Vagina (tissue), 2 donors: ENCODE data around the gene GABBR2. TPM values are rescaled to one million over a fixed set of nuclear protein-coding genes. Genes with fewer than 3 reads are reported as not detected.
"Not testable (repeated sequence)": the region's sequence is repeated elsewhere in the genome, so short reads cannot be mapped to it uniquely, and the experiment has no call there.

ENCODE experiments used
- DNase-seq, 2 donors: peaks; one replicate each; pipeline ENCODE4 v3.0.0-alpha.2; 2017; ENCODE audit errors: extremely low spot score in 2 of 2
- H3K27ac ChIP-seq: fragments of 200-600 bp; sonication (generic); one replicate; pipeline ENCODE4 v1.5.1; 2019
- H3K27me3 ChIP-seq: fragments of 200-600 bp; sonication (generic); one replicate; pipeline ENCODE4 v1.5.1; 2019
- H3K36me3 ChIP-seq, 2 donors: fragments of 200-600 bp; sonication (generic); one replicate each; pipeline ENCODE4 v1.5.1; 2017 to 2019
- H3K4me1 ChIP-seq: fragments of 200-600 bp; sonication (generic); one replicate; pipeline ENCODE4 v1.5.1; 2019
- H3K4me3 ChIP-seq, 2 donors: fragments of 200-600 bp; sonication (generic); 1 replicate in 1 of 2; 2 replicates in 1 of 2; pipeline ENCODE4 v1.5.1; 2016 to 2019
- H3K9me3 ChIP-seq: fragments of 200-600 bp; sonication (generic); one replicate; pipeline ENCODE4 v1.5.1; 2019
- POLR2A ChIP-seq, 2 donors: fragments of 450-650 bp; IDR thresholded peaks; one replicate each; pipeline ENCODE4 v1.6.1; 2017; ENCODE audit warnings: antibody characterized with exemption in 2 of 2, mild to moderate bottlenecking in 2 of 2, moderate library complexity in 2 of 2
- POLR2AphosphoS5 ChIP-seq, 2 donors: sonication (generic); formaldehyde crosslinking; IDR thresholded peaks; one replicate each; pipeline ENCODE4 v1.9.0; 2017; ENCODE audit warnings: antibody characterized with exemption in 2 of 2, mild to moderate bottlenecking in 2 of 2, low read depth in 1 of 2; ENCODE audit not compliant: insufficient read depth in 1 of 2
- intact Hi-C: fragments of 100-400 bp; cut with DNase I; formaldehyde crosslinking; loops from one replicate; pipeline ENCODE4 v1.15.1; 2023
- total RNA-seq: library from RNA; depleted of rRNA; stranded (reverse); fragments of >200 nt; gene quantifications from one replicate; pipeline ENCODE4 v1.2.3, GENCODE V29; 2016
- TF ChIP-seq, protein P1 (sequence below), 3 experiments: fragments of 450-650 bp in 2 of 3; fragments of 200-600 bp in 1 of 3; sonication (generic) in 1 of 3; IDR thresholded peaks; one replicate each; pipeline ENCODE4 v1.5.1; 2017 to 2019; ENCODE audit warnings: antibody characterized with exemption in 3 of 3, mild to moderate bottlenecking in 2 of 3, moderate library complexity in 2 of 3

Gene GABBR2
- total RNA-seq, 1 donor from 2014 or later: not detected

- H3K36me3 ChIP-seq: no peaks in the 10 kb centered on the region
- no peak overlapping the region for H3K27ac ChIP-seq
- DNase-seq: no peak
- no peaks in the 10 kb centered on the region for H3K9me3 ChIP-seq
- TF ChIP-seq, protein P1, sequence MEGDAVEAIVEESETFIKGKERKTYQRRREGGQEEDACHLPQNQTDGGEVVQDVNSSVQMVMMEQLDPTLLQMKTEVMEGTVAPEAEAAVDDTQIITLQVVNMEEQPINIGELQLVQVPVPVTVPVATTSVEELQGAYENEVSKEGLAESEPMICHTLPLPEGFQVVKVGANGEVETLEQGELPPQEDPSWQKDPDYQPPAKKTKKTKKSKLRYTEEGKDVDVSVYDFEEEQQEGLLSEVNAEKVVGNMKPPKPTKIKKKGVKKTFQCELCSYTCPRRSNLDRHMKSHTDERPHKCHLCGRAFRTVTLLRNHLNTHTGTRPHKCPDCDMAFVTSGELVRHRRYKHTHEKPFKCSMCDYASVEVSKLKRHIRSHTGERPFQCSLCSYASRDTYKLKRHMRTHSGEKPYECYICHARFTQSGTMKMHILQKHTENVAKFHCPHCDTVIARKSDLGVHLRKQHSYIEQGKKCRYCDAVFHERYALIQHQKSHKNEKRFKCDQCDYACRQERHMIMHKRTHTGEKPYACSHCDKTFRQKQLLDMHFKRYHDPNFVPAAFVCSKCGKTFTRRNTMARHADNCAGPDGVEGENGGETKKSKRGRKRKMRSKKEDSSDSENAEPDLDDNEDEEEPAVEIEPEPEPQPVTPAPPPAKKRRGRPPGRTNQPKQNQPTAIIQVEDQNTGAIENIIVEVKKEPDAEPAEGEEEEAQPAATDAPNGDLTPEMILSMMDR (IDR thresholded peaks at IDR 0.05): no peak
- TF ChIP-seq POLR2AphosphoS5 (IDR thresholded peaks at IDR 0.05; ENCODE audit: insufficient read depth in 1 of 2, low read depth in 1 of 2) (no peak), POLR2A (IDR thresholded peaks at IDR 0.05) (no peak)
- H3K4me1 ChIP-seq: no peaks in the 10 kb centered on the region
- H3K4me3 ChIP-seq: no peak overlapping the region
- no peaks in the 10 kb centered on the region for H3K27me3 ChIP-seq
- intact Hi-C loops: loop anchor here (10.0 kb wide), 1 partner anchor 62 kb away; no protein-coding TSS in a partner anchor
Observed at GRCh38 chr9:98276907-98277469, 431.7 kb downstream of the GABBR2 start.

GRCh38 chr9:98275159-98275558 is 433.6 kb downstream of the GABBR2 start:
- TF ChIP-seq POLR2A (IDR thresholded peaks at IDR 0.05) (no peak), POLR2AphosphoS5 (IDR thresholded peaks at IDR 0.05; ENCODE audit: insufficient read depth in 1 of 2, low read depth in 1 of 2) (no peak)
- TF ChIP-seq, protein P1 (IDR thresholded peaks at IDR 0.05): no peak
- no peak for DNase-seq
- intact Hi-C loops: loop anchor here (10.0 kb wide), 1 partner anchor 60 kb away; no protein-coding TSS in a partner anchor

DNA sequence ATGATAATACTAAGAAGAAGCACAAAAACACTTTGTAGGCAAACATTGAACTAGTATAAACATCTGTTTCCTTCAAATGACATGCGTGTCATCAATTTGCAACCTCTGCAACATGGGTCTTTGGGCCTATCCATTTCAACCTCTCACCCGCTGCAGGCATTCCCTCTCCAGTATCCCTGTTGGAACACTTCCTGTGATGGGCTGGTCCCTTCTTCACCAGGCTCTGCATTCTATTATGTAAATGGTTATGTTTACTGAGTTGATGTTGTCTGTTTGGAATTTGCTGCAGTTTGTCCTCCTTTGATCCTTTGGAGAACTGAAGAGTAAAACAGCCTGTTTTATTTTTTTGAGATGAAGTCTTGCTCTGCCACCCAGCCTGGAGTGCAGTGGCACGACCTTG is 436.7 kb downstream of the GABBR2 start:
- intact Hi-C loops: loop anchor here (10.0 kb wide), 1 partner anchor 57 kb away; no protein-coding TSS in a partner anchor
- H3K9me3 ChIP-seq: no peaks in the 10 kb centered on the region

More at GRCh38 chr9:98275159-98275558, 433.6 kb downstream of the GABBR2 start:
- no peak overlapping the region for H3K4me3 ChIP-seq
- no peaks in the 10 kb centered on the region for H3K36me3 ChIP-seq
- H3K4me1 ChIP-seq: no peaks in the 10 kb centered on the region
- no peaks in the 10 kb centered on the region for H3K9me3 ChIP-seq
- no peaks in the 10 kb centered on the region for H3K27me3 ChIP-seq
- no peak overlapping the region for H3K27ac ChIP-seq

DNA sequence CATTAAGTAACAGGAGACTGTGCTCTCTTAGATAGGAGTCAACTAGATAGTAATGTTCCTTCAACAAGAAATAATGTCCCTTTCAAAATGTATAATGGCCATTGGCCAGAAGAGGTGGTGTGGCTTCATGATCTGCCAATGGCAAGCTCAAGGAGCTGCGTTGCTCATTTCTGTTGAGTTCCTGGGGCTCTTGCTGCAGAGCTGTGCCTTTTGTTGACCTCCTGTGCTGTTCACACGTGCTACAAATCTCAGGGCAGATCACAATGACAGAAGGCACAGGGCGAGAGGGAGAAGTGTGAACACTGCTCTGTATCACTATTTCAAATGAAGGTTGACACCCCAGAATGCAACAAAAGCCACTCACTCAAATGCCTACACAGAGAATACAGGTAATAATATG is 437.3 kb downstream of the GABBR2 start:
- intact Hi-C loops: loop anchor here (10.0 kb wide), 1 partner anchor 57 kb away; no protein-coding TSS in a partner anchor
- Histone ChIP-seq H3K36me3 (no peaks in the 10 kb centered on the region), H3K9me3 (no peaks in the 10 kb centered on the region), H3K27ac (no peak overlapping the region), H3K27me3 (no peaks in the 10 kb centered on the region), H3K4me3 (no peak overlapping the region), H3K4me1 (no peaks in the 10 kb centered on the region)
- no peak for DNase-seq
- TF ChIP-seq POLR2A (IDR thresholded peaks at IDR 0.05): no peak

More for the DNA sequence above, 436.7 kb downstream of the GABBR2 start:
- Histone ChIP-seq H3K27me3 (no peaks in the 10 kb centered on the region), H3K36me3 (no peaks in the 10 kb centered on the region), H3K27ac (no peak overlapping the region), H3K4me1 (no peaks in the 10 kb centered on the region), H3K4me3 (no peak overlapping the region)
- no peak for TF ChIP-seq POLR2A (IDR thresholded peaks at IDR 0.05)
- TF ChIP-seq, protein P1 (IDR thresholded peaks at IDR 0.05): no peak
- TF ChIP-seq POLR2AphosphoS5 (IDR thresholded peaks at IDR 0.05; ENCODE audit: insufficient read depth in 1 of 2, low read depth in 1 of 2): no peak
- DNase-seq: no peak

GRCh38 chr9:98270284-98270683 is 438.5 kb downstream of the GABBR2 start:
- H3K9me3 ChIP-seq, H3K36me3 ChIP-seq, DNase-seq, H3K4me1 ChIP-seq, H3K4me3 ChIP-seq, H3K27ac ChIP-seq, H3K27me3 ChIP-seq: not testable (repeated sequence)
- intact Hi-C loops: loop anchor here (10.0 kb wide), 1 partner anchor 55 kb away; no protein-coding TSS in a partner anchor

DNA sequence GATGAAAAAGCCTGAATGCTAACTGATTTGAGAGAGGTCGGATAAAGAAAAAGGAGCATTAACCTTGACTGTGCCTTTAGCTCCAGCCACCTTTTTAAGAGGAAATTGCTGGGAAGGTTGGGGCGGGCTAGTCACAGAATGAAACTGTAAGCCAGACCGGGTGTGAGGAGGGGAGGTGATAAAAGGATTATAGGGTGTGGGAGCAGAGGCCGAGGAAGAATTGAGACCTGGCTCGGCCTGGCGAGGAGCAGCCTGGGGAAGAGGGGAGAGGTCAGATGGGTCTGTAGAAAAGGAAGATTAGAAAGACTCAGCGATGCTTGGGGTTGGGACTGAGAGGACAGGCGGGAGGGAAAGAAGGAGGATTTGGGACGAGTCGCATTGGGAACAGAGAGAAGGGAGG is 439.1 kb downstream of the GABBR2 start:
- not testable (repeated sequence) for H3K4me3 ChIP-seq, H3K27me3 ChIP-seq, H3K9me3 ChIP-seq, H3K36me3 ChIP-seq, H3K4me1 ChIP-seq, DNase-seq, H3K27ac ChIP-seq
- intact Hi-C loops: loop anchor here (10.0 kb wide), 1 partner anchor 55 kb away; no protein-coding TSS in a partner anchor

GRCh38 chr9:98267556-98267955 is 441.2 kb downstream of the GABBR2 start:
- H3K4me1 ChIP-seq, H3K27ac ChIP-seq, H3K9me3 ChIP-seq, H3K27me3 ChIP-seq, H3K4me3 ChIP-seq, intact Hi-C loops, DNase-seq, H3K36me3 ChIP-seq: not testable (repeated sequence)
